HepG2 (cell line): ENCODE data around the gene MAN1B1. TPM values are rescaled to one million over a fixed set of nuclear protein-coding genes. Genes with fewer than 3 reads are reported as not detected.

Experiments
- GLI4 ChIP-seq: sonication (generic); formaldehyde crosslinking; IDR thresholded peaks from 2 replicates; pipeline ENCODE4 v1.5.1; 2020; ENCODE audit warnings: missing genetic modification reagents, mild to moderate bottlenecking, moderate library complexity, borderline replicate concordance
- GTF2F1 ChIP-seq: fragments of 150-350 bp; IDR thresholded peaks from 2 replicates; pipeline ENCODE4 v1.6.1; 2014; ENCODE audit warnings: low read length
- ISX ChIP-seq: sonication (generic); formaldehyde crosslinking; conservative IDR thresholded peaks from 2 replicates; pipeline ENCODE4 v1.5.0; 2020; ENCODE audit warnings: missing genetic modification reagents
- NR2F6 ChIP-seq, 2 experiments: IDR thresholded peaks; 2 replicates each; pipeline ENCODE4 v1.6.1; 2016; ENCODE audit warnings: antibody characterized with exemption in 1 of 2, mild to moderate bottlenecking in 1 of 2
- PAWR ChIP-seq: sonication (generic); formaldehyde crosslinking; IDR thresholded peaks from 2 replicates; pipeline ENCODE4 v1.4.0; 2020; ENCODE audit warnings: missing genetic modification reagents, mild to moderate bottlenecking, borderline replicate concordance
- POLR2A ChIP-seq, 2 experiments: IDR thresholded peaks; 2 replicates each; pipeline ENCODE4 v1.6.1; 2011; ENCODE audit warnings: low read depth in 2 of 2, low read length in 2 of 2, mild to moderate bottlenecking in 1 of 2, moderate library complexity in 1 of 2; ENCODE audit not compliant: insufficient read depth in 1 of 2
- RELA ChIP-seq: sonication (generic); formaldehyde crosslinking; IDR thresholded peaks from 2 replicates; pipeline ENCODE4 v1.4.0; 2020; ENCODE audit warnings: missing genetic modification reagents
- RFXAP ChIP-seq: sonication (generic); formaldehyde crosslinking; IDR thresholded peaks from 2 replicates; pipeline ENCODE4 v1.4.0; 2020; ENCODE audit warnings: missing genetic modification reagents, borderline replicate concordance
- SALL1 ChIP-seq: sonication (generic); formaldehyde crosslinking; IDR thresholded peaks from 2 replicates; pipeline ENCODE4 v1.8.0; 2022; ENCODE audit warnings: mild to moderate bottlenecking, missing genetic modification reagents
- SETDB1 ChIP-seq: sonication (generic); formaldehyde crosslinking; IDR thresholded peaks from 2 replicates; pipeline ENCODE4 v1.5.1; 2020; ENCODE audit warnings: missing genetic modification reagents, mild to moderate bottlenecking, borderline replicate concordance
- SIN3A ChIP-seq: IDR thresholded peaks from 2 replicates; pipeline ENCODE4 v1.6.1; 2011; ENCODE audit warnings: low read depth, mild to moderate bottlenecking, control low read depth, low read length, borderline replicate concordance
- TARDBP ChIP-seq: sonication (generic); formaldehyde crosslinking; IDR thresholded peaks from 2 replicates; pipeline ENCODE4 v1.8.0; 2022; ENCODE audit warnings: mild to moderate bottlenecking, missing genetic modification reagents
- ZBTB7B ChIP-seq: sonication (generic); formaldehyde crosslinking; IDR thresholded peaks from 2 replicates; pipeline ENCODE4 v1.4.0; 2020; ENCODE audit warnings: missing genetic modification reagents
- ZNF709 ChIP-seq: sonication (generic); formaldehyde crosslinking; IDR thresholded peaks from 2 replicates; pipeline ENCODE4 v1.5.0; 2020; ENCODE audit warnings: mild to moderate bottlenecking, missing genetic modification reagents
- ZNF816 ChIP-seq: sonication (generic); formaldehyde crosslinking; IDR thresholded peaks from 2 replicates; pipeline ENCODE4 v1.8.0; 2022; ENCODE audit warnings: missing genetic modification reagents, mild to moderate bottlenecking, borderline replicate concordance
- polyA plus RNA-seq, 8 experiments: library from polyadenylated mRNA; depleted of rRNA in 3 of 8; stranded (reverse) in 7 of 8; unstranded in 1 of 8; fragments of >200 nt; fragmentation: Illumina TruSeq in 4 of 8; extraction: Trizol in 4 of 8; gene quantifications; 2 replicates each; pipeline versions ENCODE4 v1.2.1 to v1.2.3, GENCODE V29; 2011 to 2016; ENCODE audit warnings: low read depth in 4 of 8, missing spikeins in 1 of 8, mixed read lengths in 1 of 8; ENCODE audit not compliant: insufficient read depth in 1 of 8
- total RNA-seq, 5 experiments: library from RNA; depleted of rRNA; stranded (reverse); fragments of >200 nt; fragmentation: Illumina TruSeq; extraction: Trizol; gene quantifications; 2 replicates each; pipeline ENCODE4 v1.2.3, GENCODE V29; 2016; ENCODE audit warnings: low read depth in 1 of 5
- TF ChIP-seq, protein P1 (sequence below): sonication (generic); formaldehyde crosslinking; IDR thresholded peaks from 2 replicates; pipeline ENCODE4 v1.5.1; 2020; ENCODE audit warnings: mild to moderate bottlenecking, missing genetic modification reagents, moderate library complexity
- TF ChIP-seq, protein P2 (sequence below): IDR thresholded peaks from 2 replicates; pipeline ENCODE4 v1.6.1; 2016; ENCODE audit warnings: low read depth, borderline replicate concordance
- TF ChIP-seq, protein P3 (sequence below): sonication (generic); formaldehyde crosslinking; IDR thresholded peaks from 2 replicates; pipeline ENCODE4 v1.4.0; 2020; ENCODE audit warnings: mild to moderate bottlenecking, missing genetic modification reagents
- TF ChIP-seq, protein P4 (sequence below): sonication (generic); formaldehyde crosslinking; IDR thresholded peaks from 2 replicates; pipeline ENCODE4 v1.4.0; 2020; ENCODE audit warnings: low read depth, missing genetic modification reagents
- TF ChIP-seq, protein P5 (sequence below): sonication (generic); formaldehyde crosslinking; IDR thresholded peaks from 2 replicates; pipeline ENCODE4 v1.4.0; 2020; ENCODE audit warnings: missing genetic modification reagents

The MAN1B1 gene
- total and polyA plus RNA-seq, 2 of the 13 experiments (the other 11 are each of a cell fraction or from before 2014, with no cell fraction given), result 48.9 to 59.5 TPM

DNA sequence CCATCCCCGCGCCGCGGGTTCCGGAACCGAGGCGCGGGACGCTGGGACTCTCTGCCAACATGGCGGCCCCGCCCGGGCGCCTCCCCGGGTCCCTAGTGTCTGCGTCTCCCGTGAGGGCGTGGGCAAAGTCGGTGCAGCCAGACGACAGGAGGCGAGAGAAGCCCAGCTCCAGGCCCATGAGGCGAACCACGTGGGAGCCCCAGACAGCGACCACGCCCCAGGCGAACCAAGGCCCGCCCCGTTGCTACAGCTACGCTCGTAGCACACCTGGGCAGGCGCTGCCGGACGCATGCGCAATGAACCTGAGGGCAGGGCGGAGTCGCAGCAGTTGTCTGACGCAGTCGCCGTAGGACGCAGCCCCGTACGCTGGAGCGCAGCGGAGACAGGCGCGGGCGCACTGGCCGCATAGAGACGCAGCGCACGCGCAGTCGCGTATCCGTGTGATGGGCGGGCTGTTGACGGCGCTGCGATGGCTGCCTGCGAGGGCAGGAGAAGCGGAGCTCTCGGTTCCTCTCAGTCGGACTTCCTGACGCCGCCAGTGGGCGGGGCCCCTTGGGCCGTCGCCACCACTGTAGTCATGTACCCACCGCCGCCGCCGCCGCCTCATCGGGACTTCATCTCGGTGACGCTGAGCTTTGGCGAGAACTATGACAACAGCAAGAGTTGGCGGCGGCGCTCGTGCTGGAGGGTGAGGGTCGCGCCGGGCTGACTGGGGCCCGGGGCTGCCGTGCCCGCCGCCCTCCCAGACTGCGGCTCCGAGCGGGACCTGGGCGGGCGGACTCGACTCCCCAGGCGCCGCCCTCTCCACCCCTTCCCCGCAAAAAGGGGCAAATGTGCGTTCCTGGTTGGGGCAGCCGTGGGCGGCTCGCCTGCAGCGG, at the start of gene MAN1B1 (continued):
- TF ChIP-seq GLI4 (CRISPR knock-in tag) (0 out of 2 replicates have a peak, but pooled peaks have one; percentile 29), SALL1 (CRISPR knock-in tag) (peak; percentile 57; the same call in 1 of the 2 replicates), GTF2F1 (no peak), PAWR (CRISPR knock-in tag) (no peak), TARDBP (CRISPR knock-in tag) (0 out of 2 replicates have a peak, but pooled peaks have one; percentile 37), ISX (no peak), SIN3A (peak; percentile 87; the same call in 1 of the 2 replicates), RELA (0 out of 2 replicates have a peak, but pooled peaks have one; percentile 22), RFXAP (peak; percentile 67; the same call in 1 of the 2 replicates), SETDB1 (CRISPR knock-in tag) (no peak), NR2F6 (IDR thresholded peaks at IDR 0.05) (no peak), NR2F6 (CRISPR knock-in tag; IDR thresholded peaks at IDR 0.05) (0 out of 2 replicates have a peak, but pooled peaks have one; percentile 13), ZBTB7B (CRISPR knock-in tag) (peak; percentile 43; the same call in 1 of the 2 replicates), ZNF709 (CRISPR knock-in tag) (peak; percentile 52; the same call in 1 of the 2 replicates), POLR2A (IDR thresholded peaks at IDR 0.05; ENCODE audit: insufficient read depth in 1 of 2, low read depth in 2 of 2, low read length in 2 of 2) (peak in 1 of 2 experiments; percentile 65; a peak in 2 of 4 replicates), ZNF816 (CRISPR knock-in tag) (no peak)
- TF ChIP-seq, protein P1, sequence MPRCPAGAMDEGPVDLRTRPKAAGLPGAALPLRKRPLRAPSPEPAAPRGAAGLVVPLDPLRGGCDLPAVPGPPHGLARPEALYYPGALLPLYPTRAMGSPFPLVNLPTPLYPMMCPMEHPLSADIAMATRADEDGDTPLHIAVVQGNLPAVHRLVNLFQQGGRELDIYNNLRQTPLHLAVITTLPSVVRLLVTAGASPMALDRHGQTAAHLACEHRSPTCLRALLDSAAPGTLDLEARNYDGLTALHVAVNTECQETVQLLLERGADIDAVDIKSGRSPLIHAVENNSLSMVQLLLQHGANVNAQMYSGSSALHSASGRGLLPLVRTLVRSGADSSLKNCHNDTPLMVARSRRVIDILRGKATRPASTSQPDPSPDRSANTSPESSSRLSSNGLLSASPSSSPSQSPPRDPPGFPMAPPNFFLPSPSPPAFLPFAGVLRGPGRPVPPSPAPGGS, result 0 out of 2 replicates have a peak, but pooled peaks have one; percentile 40
- TF ChIP-seq, protein P2, sequence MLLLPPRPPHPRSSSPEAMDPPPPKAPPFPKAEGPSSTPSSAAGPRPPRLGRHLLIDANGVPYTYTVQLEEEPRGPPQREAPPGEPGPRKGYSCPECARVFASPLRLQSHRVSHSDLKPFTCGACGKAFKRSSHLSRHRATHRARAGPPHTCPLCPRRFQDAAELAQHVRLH (CRISPR knock-in tag), result peak; percentile 82; the same call in 1 of the 2 replicates
- TF ChIP-seq, protein P3, sequence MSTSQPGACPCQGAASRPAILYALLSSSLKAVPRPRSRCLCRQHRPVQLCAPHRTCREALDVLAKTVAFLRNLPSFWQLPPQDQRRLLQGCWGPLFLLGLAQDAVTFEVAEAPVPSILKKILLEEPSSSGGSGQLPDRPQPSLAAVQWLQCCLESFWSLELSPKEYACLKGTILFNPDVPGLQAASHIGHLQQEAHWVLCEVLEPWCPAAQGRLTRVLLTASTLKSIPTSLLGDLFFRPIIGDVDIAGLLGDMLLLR (CRISPR knock-in tag), result peak; percentile 96; the same call in 1 of the 2 replicates
- TF ChIP-seq, protein P4, sequence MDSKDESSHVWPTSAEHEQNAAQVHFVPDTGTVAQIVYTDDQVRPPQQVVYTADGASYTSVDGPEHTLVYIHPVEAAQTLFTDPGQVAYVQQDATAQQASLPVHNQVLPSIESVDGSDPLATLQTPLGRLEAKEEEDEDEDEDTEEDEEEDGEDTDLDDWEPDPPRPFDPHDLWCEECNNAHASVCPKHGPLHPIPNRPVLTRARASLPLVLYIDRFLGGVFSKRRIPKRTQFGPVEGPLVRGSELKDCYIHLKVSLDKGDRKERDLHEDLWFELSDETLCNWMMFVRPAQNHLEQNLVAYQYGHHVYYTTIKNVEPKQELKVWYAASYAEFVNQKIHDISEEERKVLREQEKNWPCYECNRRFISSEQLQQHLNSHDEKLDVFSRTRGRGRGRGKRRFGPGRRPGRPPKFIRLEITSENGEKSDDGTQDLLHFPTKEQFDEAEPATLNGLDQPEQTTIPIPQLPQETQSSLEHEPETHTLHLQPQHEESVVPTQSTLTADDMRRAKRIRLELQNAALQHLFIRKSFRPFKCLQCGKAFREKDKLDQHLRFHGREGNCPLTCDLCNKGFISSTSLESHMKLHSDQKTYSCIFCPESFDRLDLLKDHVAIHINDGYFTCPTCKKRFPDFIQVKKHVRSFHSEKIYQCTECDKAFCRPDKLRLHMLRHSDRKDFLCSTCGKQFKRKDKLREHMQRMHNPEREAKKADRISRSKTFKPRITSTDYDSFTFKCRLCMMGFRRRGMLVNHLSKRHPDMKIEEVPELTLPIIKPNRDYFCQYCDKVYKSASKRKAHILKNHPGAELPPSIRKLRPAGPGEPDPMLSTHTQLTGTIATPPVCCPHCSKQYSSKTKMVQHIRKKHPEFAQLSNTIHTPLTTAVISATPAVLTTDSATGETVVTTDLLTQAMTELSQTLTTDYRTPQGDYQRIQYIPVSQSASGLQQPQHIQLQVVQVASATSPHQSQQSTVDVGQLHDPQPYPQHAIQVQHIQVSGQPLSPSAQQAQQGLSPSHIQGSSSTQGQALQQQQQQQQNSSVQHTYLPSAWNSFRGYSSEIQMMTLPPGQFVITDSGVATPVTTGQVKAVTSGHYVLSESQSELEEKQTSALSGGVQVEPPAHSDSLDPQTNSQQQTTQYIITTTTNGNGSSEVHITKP, result 0 out of 2 replicates have a peak, but pooled peaks have one; percentile 10
- TF ChIP-seq, protein P5, sequence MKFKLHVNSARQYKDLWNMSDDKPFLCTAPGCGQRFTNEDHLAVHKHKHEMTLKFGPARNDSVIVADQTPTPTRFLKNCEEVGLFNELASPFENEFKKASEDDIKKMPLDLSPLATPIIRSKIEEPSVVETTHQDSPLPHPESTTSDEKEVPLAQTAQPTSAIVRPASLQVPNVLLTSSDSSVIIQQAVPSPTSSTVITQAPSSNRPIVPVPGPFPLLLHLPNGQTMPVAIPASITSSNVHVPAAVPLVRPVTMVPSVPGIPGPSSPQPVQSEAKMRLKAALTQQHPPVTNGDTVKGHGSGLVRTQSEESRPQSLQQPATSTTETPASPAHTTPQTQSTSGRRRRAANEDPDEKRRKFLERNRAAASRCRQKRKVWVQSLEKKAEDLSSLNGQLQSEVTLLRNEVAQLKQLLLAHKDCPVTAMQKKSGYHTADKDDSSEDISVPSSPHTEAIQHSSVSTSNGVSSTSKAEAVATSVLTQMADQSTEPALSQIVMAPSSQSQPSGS (CRISPR knock-in tag), result peak; percentile 67
